HL-60 (cell line): ENCODE data around the gene HOXA13.

Experiments used
- DNase-seq, 2 experiments: peaks; one replicate each; pipeline ENCODE4 v3.0.0-alpha.2; 2010 to 2020; ENCODE audit warnings: low read depth in 1 of 2, low spot score in 1 of 2
- H3K27ac ChIP-seq: fragments of 250-450 bp; sonication (Bioruptor Pico); replicated peaks from 2 replicates; pipeline ENCODE4 v1.5.1; 2020; ENCODE audit warnings: mild to moderate bottlenecking, moderate library complexity
- H3K27me3 ChIP-seq: fragments of 250-450 bp; sonication (Bioruptor Pico); 2 replicates; pipeline ENCODE4 v1.5.1; 2021; ENCODE audit warnings: mild to moderate bottlenecking, moderate library complexity; ENCODE audit not compliant: insufficient read depth, poor library complexity, severe bottlenecking
- H3K4me3 ChIP-seq: replicated peaks from 2 replicates; pipeline ENCODE4 v1.5.1; 2011; ENCODE audit warnings: mild to moderate bottlenecking, control low read depth, low read length; ENCODE audit not compliant: insufficient read depth
- GABPA ChIP-seq: IDR thresholded peaks from 2 replicates; pipeline ENCODE4 v1.6.1; 2012; ENCODE audit warnings: low read depth
- POLR2AphosphoS5 ChIP-seq: IDR thresholded peaks from 2 replicates; pipeline ENCODE4 v1.6.1; 2012; ENCODE audit warnings: low read depth
- SPI1 ChIP-seq: IDR thresholded peaks from 2 replicates; pipeline ENCODE4 v1.6.1; 2012; ENCODE audit warnings: low read depth, mild to moderate bottlenecking, borderline replicate concordance
- TF ChIP-seq, protein P1 (sequence below): IDR thresholded peaks from one replicate; pipeline ENCODE4 v1.5.1; 2011; ENCODE audit warnings: low read length, control low read depth, inconsistent platforms; ENCODE audit not compliant: insufficient read depth
- TF ChIP-seq, protein P2 (sequence below): IDR thresholded peaks from 2 replicates; pipeline ENCODE4 v1.6.1; 2012; ENCODE audit warnings: low read depth; ENCODE audit not compliant: insufficient replicate concordance

The HOXA13 gene

DNA sequence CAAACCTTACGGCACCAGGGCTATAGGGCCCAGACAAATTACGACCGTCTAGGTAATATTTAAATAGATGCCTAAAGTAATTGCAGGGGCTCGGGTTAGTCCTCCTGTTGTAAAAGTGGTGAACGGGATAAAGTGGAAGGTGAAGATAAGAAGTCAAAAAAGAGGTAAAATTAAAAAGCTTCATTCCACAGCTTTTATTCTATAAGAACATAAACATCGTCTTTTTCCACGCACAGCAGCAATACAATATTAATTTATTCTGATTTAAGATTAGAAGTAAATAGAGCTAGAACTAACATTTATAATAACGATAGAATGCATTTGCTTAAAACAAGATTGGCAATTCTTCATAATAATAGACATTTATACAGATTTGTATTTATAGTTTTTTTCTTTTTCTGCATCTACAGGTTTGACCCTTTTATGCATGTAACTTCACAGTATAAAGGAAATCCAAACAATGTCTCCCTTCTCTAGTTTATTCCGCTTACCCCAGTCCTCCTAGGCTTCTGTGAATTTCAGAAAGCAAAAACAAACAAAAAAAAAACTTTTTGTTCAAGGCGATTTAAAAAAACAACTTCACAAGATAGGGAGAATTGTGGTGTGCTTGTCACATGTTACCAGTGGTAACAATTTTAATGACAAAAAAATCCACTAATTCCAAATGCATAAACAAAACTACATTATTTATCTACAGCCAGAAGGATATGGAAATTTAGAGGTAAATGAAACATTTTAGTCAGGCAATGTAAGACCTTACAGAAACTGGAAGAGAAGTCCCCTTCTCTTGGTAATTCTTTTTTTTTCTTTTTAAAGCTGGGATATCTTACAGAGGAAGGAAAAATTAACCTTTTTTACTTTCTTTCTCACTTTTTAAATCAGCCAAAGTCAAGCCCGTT, 29.2 kb downstream of the HOXA13 start:
- DNase-seq = no peak
- Histone ChIP-seq H3K27ac (no peak overlapping the region), H3K27me3 (peaks cover 88% of the 10 kb centered on the region)

DNA sequence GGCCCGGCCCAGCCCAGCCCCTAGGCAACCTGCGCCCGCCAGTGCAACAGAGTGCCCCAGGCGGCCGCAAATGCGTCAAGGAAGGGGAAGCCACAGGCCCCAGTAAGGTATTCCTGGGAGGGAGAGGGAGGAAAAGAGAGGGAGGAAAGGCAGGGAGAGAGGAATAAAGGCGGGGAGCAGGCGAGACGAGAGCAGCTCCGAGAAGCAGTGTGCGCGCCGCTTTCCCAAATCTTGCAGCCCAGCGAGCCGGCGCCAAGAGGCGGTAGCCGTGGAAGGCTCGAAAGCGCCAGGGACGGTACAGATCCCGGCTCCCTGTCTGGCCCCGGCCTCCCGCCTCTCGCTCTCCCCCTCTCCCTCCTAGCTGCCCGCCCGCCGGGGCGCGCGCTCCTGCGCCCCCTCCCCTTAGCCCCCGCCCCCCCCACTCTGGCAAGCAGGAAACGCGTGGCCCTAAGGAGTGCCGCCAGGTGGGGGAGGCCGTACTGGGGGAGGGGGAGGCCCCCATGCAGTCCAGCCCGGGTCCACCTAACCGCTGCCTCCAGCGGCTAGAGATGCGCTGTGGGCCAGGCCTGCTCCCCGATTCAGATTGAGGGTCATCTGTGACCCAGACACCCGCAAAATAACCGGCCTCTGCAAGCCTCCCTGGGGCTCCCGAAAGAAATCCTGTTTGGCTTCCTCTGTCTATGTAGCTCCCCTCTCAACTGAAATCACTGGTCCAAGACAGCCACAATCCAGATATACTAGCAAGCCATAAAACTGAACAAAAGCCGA, 30.0 kb downstream of the HOXA13 start:
- H3K27ac ChIP-seq = no peak overlapping the region
- no peak for DNase-seq
- peaks cover 88% of the 10 kb centered on the region for H3K27me3 ChIP-seq

More for the DNA sequence above, 29.2 kb downstream of the HOXA13 start:
- TF ChIP-seq, protein P1, sequence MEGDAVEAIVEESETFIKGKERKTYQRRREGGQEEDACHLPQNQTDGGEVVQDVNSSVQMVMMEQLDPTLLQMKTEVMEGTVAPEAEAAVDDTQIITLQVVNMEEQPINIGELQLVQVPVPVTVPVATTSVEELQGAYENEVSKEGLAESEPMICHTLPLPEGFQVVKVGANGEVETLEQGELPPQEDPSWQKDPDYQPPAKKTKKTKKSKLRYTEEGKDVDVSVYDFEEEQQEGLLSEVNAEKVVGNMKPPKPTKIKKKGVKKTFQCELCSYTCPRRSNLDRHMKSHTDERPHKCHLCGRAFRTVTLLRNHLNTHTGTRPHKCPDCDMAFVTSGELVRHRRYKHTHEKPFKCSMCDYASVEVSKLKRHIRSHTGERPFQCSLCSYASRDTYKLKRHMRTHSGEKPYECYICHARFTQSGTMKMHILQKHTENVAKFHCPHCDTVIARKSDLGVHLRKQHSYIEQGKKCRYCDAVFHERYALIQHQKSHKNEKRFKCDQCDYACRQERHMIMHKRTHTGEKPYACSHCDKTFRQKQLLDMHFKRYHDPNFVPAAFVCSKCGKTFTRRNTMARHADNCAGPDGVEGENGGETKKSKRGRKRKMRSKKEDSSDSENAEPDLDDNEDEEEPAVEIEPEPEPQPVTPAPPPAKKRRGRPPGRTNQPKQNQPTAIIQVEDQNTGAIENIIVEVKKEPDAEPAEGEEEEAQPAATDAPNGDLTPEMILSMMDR = no peak
- TF ChIP-seq, protein P2, sequence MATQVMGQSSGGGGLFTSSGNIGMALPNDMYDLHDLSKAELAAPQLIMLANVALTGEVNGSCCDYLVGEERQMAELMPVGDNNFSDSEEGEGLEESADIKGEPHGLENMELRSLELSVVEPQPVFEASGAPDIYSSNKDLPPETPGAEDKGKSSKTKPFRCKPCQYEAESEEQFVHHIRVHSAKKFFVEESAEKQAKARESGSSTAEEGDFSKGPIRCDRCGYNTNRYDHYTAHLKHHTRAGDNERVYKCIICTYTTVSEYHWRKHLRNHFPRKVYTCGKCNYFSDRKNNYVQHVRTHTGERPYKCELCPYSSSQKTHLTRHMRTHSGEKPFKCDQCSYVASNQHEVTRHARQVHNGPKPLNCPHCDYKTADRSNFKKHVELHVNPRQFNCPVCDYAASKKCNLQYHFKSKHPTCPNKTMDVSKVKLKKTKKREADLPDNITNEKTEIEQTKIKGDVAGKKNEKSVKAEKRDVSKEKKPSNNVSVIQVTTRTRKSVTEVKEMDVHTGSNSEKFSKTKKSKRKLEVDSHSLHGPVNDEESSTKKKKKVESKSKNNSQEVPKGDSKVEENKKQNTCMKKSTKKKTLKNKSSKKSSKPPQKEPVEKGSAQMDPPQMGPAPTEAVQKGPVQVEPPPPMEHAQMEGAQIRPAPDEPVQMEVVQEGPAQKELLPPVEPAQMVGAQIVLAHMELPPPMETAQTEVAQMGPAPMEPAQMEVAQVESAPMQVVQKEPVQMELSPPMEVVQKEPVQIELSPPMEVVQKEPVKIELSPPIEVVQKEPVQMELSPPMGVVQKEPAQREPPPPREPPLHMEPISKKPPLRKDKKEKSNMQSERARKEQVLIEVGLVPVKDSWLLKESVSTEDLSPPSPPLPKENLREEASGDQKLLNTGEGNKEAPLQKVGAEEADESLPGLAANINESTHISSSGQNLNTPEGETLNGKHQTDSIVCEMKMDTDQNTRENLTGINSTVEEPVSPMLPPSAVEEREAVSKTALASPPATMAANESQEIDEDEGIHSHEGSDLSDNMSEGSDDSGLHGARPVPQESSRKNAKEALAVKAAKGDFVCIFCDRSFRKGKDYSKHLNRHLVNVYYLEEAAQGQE = no peak
- TF ChIP-seq POLR2AphosphoS5 = no peak
- no peak for TF ChIP-seq SPI1
- TF ChIP-seq GABPA = no peak
- H3K4me3 ChIP-seq = no peak overlapping the region

More for the DNA sequence above, 30.0 kb downstream of the HOXA13 start:
- no peak for TF ChIP-seq POLR2AphosphoS5
- TF ChIP-seq, protein P2 = no peak
- TF ChIP-seq, protein P1 = no peak
- TF ChIP-seq SPI1 = no peak
- TF ChIP-seq GABPA = no peak
- no peak overlapping the region for H3K4me3 ChIP-seq
